ENCODE measurements around the gene MLN.
"Not testable (repeated sequence)": the region's sequence is repeated elsewhere in the genome, so short reads cannot be mapped to it uniquely, and the experiment has no call there.

Gene MLN

GRCh38 chr6:33834401-33835392 lies 30.9 kb upstream of the MLN start:
- DNase-seq: no peak

GRCh38 chr6:33833599-33833998 lies 29.8 kb upstream of the MLN start:
- no peak for DNase-seq

- DNase-seq: not testable (repeated sequence)
Observed at GRCh38 chr6:33832831-33833230, 29.0 kb upstream of the MLN start.

- not testable (repeated sequence) for DNase-seq
Observed at GRCh38 chr6:33831725-33832124, 27.9 kb upstream of the MLN start.

DNA sequence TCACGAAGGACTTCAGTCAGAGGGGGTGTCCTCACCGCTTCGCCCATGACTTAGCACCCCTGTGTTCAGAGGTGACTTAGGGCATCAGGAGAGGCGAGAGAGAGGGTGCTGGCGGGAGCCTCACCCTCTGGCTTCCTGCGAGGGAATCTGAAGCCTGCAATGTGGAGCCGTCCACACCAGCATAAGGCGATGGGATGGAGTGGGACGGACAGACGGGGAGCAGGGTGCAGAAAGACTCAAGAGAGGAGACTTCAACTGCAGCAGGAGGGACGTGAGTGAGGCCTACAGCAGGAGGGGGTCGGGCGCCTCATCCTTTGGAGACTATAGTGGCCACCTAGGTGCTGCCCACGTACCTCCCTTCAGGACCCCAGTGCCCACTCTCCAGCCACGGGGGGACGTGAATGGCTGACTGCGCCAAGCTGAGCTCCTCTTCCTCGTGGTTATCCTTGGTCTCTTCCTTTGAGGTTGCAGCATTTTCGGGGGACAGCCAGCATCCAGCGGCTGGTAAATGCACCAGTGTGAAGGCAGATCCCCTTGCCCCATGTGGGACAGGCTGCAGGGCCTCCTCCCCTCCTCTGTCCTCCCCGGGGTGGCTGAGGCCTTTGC lies 26.9 kb upstream of the MLN start:
- no peak for DNase-seq

- DNase-seq: no peak
Observed at GRCh38 chr6:33828764-33829731, 25.2 kb upstream of the MLN start.

DNA sequence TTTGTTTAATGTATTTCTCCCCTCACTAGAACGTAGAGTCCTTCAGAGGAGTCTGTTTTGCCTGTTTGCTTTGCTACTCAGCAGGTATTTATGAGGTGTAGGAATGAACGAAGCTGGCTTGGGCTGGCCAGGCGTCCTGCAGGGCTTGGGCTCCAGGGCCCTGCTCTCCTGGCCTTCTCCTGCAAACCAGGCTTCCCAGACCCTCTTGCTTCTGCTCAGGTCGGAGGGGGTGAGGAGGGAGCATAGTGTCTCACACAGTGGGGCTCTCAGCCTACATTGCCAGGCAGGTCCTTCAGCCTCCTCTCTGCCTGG lies 24.6 kb upstream of the MLN start:
- no peak for DNase-seq

DNA sequence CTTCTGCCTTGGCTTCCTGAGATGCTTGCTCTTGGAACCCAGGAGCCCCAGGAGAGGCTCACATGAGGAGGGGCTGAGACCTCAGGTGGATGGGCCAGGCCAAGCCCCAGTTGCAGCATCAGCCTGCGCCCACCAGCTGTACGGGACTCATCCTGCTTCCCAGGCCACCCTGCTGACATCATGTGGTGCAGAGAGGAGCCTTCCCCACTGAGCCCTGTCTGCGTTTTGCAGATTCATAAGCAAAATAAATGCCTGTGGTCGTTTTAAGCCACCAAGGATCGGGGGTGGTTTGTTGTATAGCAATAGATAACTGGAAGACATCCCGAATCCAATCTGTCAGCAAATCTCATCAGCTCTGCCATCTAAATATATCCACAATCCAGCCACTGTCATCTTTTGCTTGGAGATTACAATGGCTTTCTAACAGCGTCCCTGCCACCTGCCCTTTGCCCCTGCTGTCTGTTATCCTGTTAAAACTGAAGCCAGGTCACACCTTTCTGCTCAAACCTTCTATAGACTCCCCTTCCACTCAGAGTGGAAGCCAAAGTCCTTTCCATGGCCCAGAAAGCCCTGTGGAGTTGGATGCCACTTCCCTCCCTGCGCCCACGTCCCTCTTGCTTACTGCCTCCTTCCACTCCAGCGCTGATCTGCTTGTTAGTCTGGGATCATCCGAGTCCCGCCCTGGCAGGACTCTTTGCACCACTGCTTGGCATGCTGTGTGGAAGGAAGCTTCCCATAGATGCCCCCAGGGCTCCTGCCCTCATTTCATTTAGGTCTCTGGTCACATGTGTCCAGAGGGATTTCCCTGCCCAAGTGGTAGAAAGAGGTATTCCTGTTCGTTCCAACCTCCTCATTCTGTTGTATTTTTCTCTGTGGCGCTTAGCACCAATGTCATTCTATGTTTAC lies 24.0 kb upstream of the MLN start:
- peak in 1 of 2 experiments; percentile 23 for DNase-seq

DNA sequence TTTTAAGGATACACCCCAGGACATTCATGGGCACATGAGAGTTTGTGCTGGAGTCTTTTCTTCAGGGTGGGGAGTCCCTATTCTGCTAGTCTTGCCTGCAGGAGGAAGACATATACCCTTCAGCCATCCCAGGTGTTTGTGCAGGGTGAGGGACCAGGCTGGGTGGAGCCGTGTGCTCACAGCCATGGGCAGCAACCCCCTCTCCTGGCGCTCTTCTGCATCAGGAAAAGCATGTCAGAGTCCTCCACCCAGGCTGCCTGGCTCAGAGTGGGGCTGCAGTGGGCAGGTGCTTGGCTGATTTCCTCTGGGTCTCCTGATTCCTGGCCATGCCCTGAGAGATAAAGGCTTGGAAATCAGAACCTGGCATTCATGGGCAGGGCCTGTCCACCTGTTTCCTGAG lies 22.7 kb upstream of the MLN start:
- peak; percentile 20 to 60 for DNase-seq

GRCh38 chr6:33824461-33825154 lies 20.8 kb upstream of the MLN start:
- no peak for DNase-seq

DNA sequence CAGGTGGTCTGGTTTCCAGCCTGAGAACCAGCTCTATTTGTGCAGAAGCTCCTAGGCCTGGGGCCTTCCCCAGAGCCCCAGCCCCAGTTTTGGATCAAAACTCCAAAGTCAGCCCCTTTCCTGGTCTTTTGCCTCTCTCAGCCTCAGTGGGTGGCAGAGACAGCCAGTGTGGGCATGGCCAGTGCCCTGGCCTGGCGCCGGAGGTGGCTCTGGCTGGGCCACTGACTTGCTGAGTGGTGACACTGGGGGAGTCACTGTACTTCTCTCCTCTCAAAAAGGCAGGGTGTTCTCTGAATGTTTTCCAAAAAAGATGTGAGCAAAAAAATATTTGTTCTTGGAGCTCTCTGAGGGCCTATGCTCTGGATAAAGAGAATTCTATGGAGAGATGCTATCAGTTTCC lies 20.0 kb upstream of the MLN start:
- DNase-seq: no peak

DNA sequence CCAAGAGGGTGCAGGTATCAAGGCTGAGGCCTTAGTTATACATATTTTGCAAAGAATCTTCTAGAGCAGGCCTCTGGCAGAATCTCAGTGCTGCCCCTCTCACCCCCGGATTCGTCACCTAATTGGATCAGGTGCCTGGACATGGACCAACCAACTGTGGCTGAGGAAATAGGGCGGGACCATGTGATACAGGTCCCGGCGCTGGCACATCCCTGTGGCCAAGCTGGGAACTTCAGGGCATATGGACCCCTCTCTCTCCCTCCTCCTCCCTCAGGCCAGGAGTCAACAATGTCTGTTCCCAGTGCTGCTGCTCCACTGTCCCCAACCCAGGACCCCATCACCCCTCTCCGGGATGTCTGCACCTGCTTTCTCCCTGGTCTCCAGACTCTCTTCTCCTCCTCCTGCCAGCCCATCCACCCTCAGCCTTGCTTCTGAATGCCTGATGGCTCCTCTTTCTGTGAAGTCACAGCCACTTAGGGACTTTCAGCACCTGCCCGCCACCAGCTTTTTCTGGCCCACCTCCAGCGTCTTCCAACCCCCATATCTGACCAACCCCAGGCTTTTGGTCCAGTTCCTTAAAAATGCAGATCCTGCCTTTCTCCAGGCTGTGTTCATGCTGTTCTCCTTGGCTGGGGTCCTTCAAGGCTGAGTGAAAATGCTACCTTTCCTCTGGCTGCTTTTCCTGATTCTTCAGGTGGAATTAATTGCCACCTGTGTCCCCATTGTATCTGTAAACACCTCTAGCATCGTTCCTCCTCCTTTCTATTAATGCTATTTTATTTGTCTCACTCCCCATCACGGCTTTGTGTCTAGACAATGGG lies 19.0 kb upstream of the MLN start:
- DNase-seq: peak; percentile 30 to 60

DNA sequence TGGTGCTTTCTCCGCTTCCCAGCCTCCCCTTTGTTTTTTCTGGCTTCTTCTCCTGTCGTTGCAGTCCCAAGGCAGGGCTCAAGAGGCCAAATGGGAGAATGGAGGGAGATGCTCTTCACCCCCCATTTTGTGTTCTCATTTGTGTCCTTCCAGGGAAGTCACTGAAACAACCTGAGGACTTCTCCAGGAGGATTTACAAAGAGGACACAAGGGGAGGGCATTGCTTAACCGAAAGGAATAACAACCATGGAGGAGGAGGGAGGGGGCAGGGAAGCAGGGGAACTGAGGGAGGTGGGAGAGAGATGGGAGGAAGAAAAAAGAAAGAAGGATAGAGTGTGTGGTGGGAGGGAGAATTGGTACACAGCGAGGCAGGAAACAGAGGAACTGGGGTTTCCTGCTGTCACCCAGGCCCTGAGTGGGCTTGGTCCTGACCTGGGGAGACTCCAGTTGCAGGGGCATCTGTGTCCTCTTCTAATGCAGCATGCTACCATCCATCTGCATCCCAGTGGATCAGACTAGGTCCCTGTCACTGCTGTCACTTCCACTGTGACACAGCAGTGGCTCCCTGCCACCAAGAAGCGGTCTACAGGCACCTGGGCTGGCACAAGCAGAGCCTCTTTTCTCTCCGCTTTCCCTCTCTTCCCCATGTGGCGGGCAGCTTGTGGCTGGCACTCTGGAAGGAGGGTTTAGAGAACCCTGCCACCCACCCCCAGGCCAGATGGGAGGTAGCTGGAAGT lies 17.1 kb upstream of the MLN start:
- DNase-seq: no peak

DNA sequence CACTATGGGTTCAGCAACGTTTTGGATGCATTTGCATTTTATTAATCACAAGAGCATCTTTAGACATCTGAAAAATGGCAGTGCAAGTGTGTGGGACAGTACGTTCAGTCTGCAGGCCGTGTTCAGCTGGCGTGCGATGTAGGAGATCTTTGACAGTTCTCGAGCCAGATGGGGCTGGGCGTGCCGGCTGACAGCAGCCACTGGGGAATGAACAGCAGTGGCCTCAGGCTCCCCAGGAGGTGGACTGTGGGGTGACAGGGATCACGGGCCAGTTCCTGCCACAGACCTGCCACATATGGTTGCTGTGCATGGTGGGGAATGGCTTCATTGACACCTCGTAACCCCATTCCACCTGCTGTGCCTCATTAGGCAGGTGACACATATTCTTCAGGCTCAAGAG lies 16.4 kb upstream of the MLN start:
- DNase-seq: no peak

DNA sequence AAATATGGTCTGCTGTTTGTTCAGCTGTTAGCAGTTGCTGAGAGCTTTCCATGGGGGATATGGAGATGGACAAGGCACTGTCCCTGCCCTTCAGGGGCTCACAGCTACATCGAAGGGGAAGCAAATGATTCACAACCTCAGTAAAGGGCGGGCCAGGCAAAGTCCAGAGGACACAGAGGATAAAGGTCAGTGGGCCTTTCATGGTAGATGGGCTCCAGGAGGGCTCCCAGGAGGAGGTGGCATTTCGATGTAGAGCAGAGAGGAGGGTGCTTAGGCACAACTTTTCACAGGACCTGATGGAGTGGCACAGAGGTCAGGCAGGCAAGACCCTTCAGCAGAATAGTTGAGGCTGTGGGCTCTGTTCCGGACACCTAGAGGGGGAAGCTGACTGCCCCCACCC lies 15.2 kb upstream of the MLN start:
- no peak for DNase-seq

DNA sequence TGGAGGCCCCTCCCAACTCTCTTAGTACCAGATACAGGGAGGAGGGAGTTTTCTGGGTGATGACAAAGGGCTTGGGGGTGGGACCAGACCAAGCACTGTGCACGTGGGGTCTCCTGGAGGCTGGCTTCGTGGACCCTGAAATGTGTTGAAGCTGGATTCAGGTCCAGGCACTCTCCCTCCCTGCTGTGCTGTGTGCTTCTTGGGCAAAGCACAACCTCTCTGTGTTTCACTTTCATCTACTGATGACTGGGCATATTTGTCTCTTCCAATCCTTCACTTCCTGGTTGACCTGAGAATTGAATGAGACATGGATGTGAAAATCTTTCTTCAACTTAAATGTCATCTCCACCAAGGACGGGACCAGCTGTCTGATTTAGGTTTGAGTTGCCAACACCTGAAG lies 14.5 kb upstream of the MLN start:
- no peak for DNase-seq

GRCh38 chr6:33817489-33817888 lies 13.7 kb upstream of the MLN start:
- DNase-seq: no peak

DNA sequence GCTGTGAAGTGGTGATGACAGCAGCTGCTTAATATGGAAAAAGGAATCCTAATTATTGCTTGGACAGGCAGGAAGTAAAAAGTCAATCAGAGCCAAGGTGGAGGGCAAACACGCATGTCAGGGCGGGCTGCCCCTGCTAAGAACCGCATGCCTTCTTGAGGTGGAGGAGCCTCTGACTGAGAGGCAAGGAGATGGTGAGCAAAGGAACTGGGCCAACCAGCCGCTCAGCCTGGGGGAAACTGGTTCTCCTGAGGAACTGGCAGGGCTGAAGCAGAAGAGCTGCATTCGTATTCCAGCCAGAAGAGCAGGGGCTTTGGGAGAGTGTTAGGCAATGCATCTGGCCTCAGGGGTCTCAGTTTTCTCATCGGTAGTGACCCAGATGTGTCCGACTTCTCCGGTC lies 13.1 kb upstream of the MLN start:
- DNase-seq: no peak

- DNase-seq: peak; percentile 49 to 71
Observed at GRCh38 chr6:33815854-33816253, 12.1 kb upstream of the MLN start.
